SK-N-MC (cell line): Measurements from ENCODE around the gene NR1D1.

Experiments
- EZH2 ChIP-seq: fragments of 200-600 bp; sonication (generic); IDR thresholded peaks from one replicate; pipeline ENCODE4 v1.6.1; 2017; ENCODE audit warnings: antibody characterized with exemption
- POLR2AphosphoS5 ChIP-seq: IDR thresholded peaks from 2 replicates; pipeline ENCODE4 v1.6.1; 2012; ENCODE audit warnings: mild to moderate bottlenecking, low read depth, low read length, borderline replicate concordance

GRCh38 chr17:40134184-40134583, 33.8 kb upstream of the NR1D1 start:
- TF ChIP-seq EZH2 (no peak), POLR2AphosphoS5 (no peak; the same call in 1 of the 2 replicates)
